Fibroblast of lung (primary cell): ENCODE measurements around the gene ADCY9.
"Not testable (repeated sequence)": the region's sequence is repeated elsewhere in the genome, so short reads cannot be mapped to it uniquely, and the experiment has no call there.

Source experiments
- CTCF ChIP-seq, 2 donors: IDR thresholded peaks in 1 of 2; conservative IDR thresholded peaks in 1 of 2; 1 replicate in 1 of 2; 2 replicates in 1 of 2; pipeline ENCODE4 v1.5.1; 2011 to 2012; ENCODE audit warnings: low read length in 2 of 2, control low read depth in 1 of 2, inconsistent platforms in 1 of 2, low read depth in 1 of 2, mild to moderate bottlenecking in 1 of 2
- EZH2 ChIP-seq: IDR thresholded peaks from 2 replicates; pipeline ENCODE4 v1.5.1; 2012; ENCODE audit warnings: low read length, control low read depth, mild to moderate bottlenecking; ENCODE audit errors: missing control alignments

GRCh38 chr16:4153364-4153763 is 37.1 kb upstream of the ADCY9 start:
- not testable (repeated sequence) for TF ChIP-seq CTCF (conservative IDR thresholded peaks at IDR 0.05 in 1 of 2, IDR thresholded peaks at IDR 0.05 in 1 of 2; ENCODE audit: low read depth in 1 of 2, low read length in 2 of 2); EZH2
